ENCODE measurements around the gene FOXO3. TPM values are rescaled to one million over a fixed set of nuclear protein-coding genes. Genes with fewer than 3 reads are reported as not detected.
"Not testable (repeated sequence)": the region's sequence is repeated elsewhere in the genome, so short reads cannot be mapped to it uniquely, and the experiment has no call there.

Gene FOXO3
- total and polyA plus RNA-seq, 2 donors (not counting 3 experiments of a cell fraction or from before 2014, with no cell fraction given): 14.4 to 16.9 TPM

DNA sequence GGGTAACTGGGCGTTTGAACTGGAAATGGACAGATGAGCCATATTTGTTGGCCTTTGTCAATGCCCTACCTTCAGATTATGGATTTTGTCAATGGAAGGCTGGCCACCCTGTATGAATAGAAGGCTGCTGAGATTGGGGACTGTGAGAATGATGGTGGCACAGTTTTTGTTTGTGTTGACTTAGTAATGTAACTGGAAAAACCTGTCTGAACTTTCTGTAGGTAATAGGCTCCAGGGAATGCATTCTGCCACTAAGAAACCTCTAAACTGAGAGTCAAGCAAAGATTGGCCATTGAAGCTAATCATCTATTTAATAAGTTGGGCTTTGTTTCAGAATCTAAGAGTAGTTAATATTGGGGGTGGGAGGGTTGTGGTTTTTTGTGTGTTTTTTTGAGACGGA lies 97.5 kb downstream of the FOXO3 start:
- Histone ChIP-seq H2AFZ (ENCODE audit: low read depth, low read length) (no peak overlapping the region), H3K4me1 (ENCODE audit: control insufficient read depth, extremely low read depth, insufficient read depth, low read length) (peaks cover 9% of the 10 kb centered on the region), H3K79me2 (ENCODE audit: control insufficient read depth, insufficient read depth, low read length) (no peaks in the 10 kb centered on the region), H3K9me1 (replicated peaks; ENCODE audit: control insufficient read depth, extremely low read depth, insufficient read depth, low read length) (no peaks in the 10 kb centered on the region), H3K36me3 (ENCODE audit: control insufficient read depth in 2 of 2, extremely low read depth in 1 of 2, insufficient read depth in 2 of 2, low read length in 2 of 2) (no peaks in the 10 kb centered on the region), H3K9ac (replicated peaks; ENCODE audit: extremely low read depth, insufficient read depth, low read length) (no peak overlapping the region), H3K27ac (ENCODE audit: insufficient read depth, low read depth, low read length) (no peak overlapping the region), H3K4me3 (replicated peaks in 1 of 3; ENCODE audit: insufficient read depth in 1 of 3, low read depth in 1 of 3, low read length in 3 of 3) (no peak overlapping the region), H3K4me2 (ENCODE audit: insufficient read depth, low read length) (no peak overlapping the region), H3K9me3 (replicated peaks; ENCODE audit: control insufficient read depth, insufficient read depth, low read length) (no peaks in the 10 kb centered on the region), H4K20me1 (replicated peaks; ENCODE audit: control insufficient read depth, extremely low read depth, insufficient read depth, low read length) (no peaks in the 10 kb centered on the region), H3K27me3 (ENCODE audit: control insufficient read depth in 2 of 2, insufficient read depth in 2 of 2, low read length in 2 of 2) (no peaks in the 10 kb centered on the region)
- POLR2A ChIA-PET: no interaction called here
- intact Hi-C loops (cut with micrococcal nuclease) (no loop called here), dilution Hi-C loops (cut with MboI; ENCODE audit: extremely low pct_ligation_motif_present, low sequenced_read_pairs) (no loop called here)
- CTCF ChIA-PET: no interaction called here
- TF ChIP-seq GATA2 (IDR thresholded peaks at IDR 0.05; ENCODE audit: insufficient read depth, insufficient read length, low read depth, low read length): no peak
- no peak for FAIRE-seq
- no TSS peak for BruUV-seq (replicated peaks)
- no peak for DNase-seq (ENCODE audit: low read depth, low spot score)

DNA sequence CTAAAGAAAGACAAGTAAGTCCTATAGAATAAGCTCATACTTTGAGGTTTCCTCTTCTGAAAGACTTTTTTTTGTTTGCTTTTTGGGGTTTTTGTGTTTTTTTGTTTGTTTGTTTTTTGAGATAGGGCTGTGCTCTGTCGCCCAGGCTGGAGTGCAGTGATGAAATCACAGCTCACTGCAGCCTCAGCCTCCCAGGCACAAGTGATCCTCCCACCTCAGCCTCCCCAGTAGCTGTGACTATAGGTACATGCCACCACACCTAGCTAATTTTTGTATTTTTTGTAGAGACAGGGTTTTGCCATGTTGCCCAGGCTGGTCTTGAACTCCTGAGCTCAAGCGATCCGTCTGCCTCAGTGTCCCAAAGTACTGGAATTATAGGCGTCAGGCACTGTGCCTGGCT lies 98.1 kb downstream of the FOXO3 start:
- intact Hi-C loops (cut with micrococcal nuclease); H3K4me1 ChIP-seq (ENCODE audit: control insufficient read depth, extremely low read depth, insufficient read depth, low read length); FAIRE-seq; dilution Hi-C loops (cut with MboI; ENCODE audit: extremely low pct_ligation_motif_present, low sequenced_read_pairs); H3K9me1 ChIP-seq (replicated peaks; ENCODE audit: control insufficient read depth, extremely low read depth, insufficient read depth, low read length); H3K27me3 ChIP-seq (ENCODE audit: control insufficient read depth in 2 of 2, insufficient read depth in 2 of 2, low read length in 2 of 2); H2AFZ ChIP-seq (ENCODE audit: low read depth, low read length); CTCF ChIA-PET; H3K36me3 ChIP-seq (ENCODE audit: control insufficient read depth in 2 of 2, extremely low read depth in 1 of 2, insufficient read depth in 2 of 2, low read length in 2 of 2); H3K9me3 ChIP-seq (replicated peaks; ENCODE audit: control insufficient read depth, insufficient read depth, low read length); H3K4me3 ChIP-seq (replicated peaks in 1 of 3; ENCODE audit: insufficient read depth in 1 of 3, low read depth in 1 of 3, low read length in 3 of 3); BruUV-seq (replicated peaks); H3K79me2 ChIP-seq (ENCODE audit: control insufficient read depth, insufficient read depth, low read length); H3K4me2 ChIP-seq (ENCODE audit: insufficient read depth, low read length); DNase-seq (ENCODE audit: low read depth, low spot score); H3K9ac ChIP-seq (replicated peaks; ENCODE audit: extremely low read depth, insufficient read depth, low read length); H4K20me1 ChIP-seq (replicated peaks; ENCODE audit: control insufficient read depth, extremely low read depth, insufficient read depth, low read length); H3K27ac ChIP-seq (ENCODE audit: insufficient read depth, low read depth, low read length); POLR2A ChIA-PET: not testable (repeated sequence)
